Iris pigment epithelial cell (primary cell): ENCODE measurements around the gene TIGD4.
"Not testable (repeated sequence)": the region's sequence is repeated elsewhere in the genome, so short reads cannot be mapped to it uniquely, and the experiment has no call there.

ENCODE experiments used
- DNase-seq: peaks from one replicate; pipeline ENCODE4 v3.0.0-alpha.2; 2011; ENCODE audit warnings: low read depth

TIGD4 gene

DNA sequence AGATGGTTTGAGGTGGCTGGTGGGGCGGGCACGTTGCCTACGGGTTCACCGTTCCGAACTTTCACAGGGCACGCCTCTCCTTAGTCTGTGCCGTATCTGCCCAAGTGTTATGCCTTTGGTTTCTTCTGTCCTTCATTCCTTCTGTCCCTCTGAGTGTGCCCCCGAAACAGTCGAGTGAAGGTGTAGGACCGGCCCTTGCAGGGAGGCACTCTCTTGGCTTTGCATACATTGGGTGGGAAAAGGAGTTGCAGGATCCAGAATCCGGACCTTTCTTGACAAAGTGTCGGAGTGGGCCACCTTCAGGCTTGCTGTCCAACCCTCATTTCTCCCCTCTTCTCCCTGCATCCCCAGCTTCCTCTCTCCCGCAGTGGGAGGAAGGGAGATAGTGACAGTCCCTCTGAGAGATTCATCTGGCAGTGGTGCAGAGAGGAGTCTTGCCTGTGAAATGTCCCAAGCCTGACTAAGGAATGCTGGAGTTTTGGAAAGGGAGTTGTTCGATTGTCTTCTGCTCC is 793 bp upstream of the TIGD4 start:
- DNase-seq = peak; percentile 20

DNA sequence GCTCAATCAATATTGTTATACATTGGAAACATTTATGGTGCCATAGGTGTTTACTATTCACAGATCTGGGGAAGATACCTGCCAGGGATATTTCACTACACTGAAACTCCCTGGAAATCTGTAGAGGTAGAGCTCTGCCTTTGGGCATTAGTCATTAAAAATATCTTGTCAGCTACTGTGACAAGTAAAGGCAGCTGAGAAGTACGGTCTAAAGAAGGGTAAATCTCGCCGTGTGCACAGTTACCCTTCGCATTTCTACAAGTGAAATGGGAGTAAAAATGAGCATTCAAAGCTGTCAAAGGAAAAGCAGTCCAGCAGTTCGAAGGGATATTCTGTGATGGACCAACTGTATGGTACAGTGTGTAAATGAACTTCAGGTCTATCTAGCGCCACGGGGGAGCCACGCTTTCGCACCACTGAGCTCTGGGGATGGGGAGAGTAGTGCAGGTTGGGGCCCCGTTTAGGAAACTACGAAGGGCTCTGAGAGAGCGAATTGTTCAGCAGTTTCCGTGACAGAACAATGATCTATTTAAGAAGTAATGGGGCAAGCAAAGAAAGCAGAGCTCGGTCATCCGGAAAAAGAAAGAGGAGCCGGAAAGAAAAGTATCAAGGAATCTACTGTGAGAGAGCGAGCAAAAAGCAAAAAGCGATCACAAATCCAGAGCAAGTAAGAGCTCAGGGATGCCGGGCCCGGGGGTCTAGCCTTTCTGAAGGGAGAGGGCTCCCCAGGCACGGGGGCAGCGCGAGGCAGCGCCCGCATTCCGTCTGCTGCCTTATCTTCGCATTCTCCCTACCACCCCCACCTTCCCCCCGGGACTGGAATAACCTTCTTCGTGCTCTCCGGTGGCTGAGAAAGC is 646 bp downstream of the TIGD4 start:
- peak; percentile 15 for DNase-seq

DNA sequence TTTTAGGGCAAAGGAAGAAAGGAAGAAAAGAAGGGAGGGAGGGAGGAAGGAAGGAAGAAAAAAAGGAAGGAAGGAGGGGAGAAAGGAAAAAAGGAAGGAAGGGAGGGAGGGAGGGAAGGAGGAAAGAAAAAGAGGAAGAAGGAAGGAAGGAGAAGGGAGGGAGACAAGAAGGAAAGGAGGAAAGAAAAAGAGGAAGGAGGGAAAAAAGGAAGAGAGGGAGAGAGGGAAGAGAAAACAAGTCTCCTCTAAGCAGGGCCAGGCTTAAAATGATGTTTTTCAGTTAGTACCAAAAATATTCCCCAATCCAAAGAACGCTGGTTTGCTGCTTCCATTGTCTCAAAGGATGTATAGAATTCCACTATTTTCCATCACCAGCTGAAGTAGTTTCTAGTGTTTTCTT is 2.0 kb downstream of the TIGD4 start:
- DNase-seq = no peak

DNA sequence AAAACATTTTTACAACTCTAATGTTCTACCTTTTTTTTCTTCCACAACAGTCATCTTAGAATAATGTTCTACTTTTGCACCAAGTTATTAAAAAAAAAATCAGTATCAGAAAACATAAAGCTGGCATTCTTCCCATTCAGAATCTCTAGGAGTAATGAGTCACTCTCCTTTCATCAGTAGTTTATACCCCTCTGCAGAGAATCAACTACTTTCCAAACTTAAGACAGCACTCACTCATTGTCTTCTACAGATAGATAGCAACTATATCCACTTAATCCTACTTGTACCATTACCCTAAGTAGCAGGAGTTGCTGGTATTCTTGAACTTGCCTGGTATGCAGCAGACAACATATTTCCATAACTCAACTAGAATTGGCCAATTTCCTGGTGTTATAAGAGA is 3.2 kb downstream of the TIGD4 start:
- DNase-seq = peak; percentile 51

DNA sequence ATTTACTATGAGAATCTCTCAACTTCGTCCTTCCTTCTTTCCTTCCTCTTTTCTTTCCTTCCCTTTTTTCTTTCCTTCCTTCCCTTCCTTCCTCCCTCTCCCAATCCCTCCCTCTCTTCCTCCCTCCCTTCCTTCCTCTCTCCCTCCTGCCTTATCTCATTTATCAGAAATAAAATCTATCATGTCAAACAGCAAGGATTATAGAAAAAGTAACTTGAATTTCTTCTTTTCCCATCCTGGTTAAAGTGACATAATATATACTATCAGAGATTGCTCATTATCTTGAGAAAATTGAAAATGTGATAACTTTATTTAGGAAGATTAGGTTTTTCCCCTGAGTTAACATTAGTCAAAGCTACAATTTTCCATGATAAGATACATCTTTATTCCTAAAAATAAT is 5.6 kb downstream of the TIGD4 start:
- no peak for DNase-seq

DNA sequence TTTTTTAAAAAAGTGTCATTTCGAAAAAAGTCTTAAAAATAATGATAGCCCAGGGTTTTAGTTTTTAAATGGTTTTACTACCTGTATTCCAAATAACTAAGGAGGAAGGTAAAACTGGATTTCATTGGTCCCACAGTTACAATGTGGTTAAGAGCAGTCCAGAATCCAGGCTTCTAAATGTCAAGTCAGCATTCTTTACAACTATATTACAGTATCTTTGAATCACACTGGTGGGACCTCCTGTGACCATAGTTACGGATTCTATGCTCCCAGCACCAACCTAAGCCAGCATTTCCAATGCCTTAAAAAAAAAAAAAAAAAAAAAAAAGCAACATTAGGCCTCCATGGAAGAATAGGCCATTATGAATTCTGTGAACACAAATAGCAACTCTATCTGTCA is 6.2 kb downstream of the TIGD4 start:
- DNase-seq = no peak

DNA sequence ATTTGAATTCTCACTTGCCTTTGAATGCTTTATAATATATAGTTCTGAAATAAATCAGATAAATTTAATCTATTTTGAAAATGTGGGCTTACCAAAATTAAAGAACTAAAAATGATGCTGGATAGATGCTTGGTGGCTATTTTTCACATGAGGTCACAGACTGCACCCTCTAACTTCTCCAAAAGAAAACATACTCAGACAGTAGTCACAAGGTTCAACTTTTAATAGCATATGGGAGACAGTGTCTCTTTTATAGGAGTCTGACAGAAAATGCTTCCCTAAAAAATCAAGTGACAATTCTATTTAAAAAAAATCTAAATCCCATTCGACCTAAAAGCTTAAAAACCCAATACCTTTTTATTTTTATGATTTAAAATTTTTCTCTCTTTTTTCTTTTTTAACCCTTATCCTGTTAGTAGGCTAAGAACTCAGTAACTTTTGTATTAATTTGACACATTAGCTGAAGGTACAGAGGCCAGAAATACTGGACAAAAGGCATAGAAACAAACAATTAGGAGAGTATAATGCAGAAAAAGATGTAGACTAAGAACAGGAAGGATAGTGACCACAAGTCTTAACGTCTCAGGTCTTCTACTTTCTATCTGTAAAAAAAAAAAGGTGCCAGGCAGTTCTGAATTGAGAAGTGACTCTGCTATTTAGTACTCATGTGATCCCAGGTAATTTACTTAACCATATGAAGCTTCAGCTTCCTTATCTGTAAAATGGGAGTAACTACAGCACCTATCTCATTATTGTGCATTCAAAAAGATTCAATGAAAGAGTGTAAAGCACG is 7.6 kb downstream of the TIGD4 start:
- no peak for DNase-seq

DNA sequence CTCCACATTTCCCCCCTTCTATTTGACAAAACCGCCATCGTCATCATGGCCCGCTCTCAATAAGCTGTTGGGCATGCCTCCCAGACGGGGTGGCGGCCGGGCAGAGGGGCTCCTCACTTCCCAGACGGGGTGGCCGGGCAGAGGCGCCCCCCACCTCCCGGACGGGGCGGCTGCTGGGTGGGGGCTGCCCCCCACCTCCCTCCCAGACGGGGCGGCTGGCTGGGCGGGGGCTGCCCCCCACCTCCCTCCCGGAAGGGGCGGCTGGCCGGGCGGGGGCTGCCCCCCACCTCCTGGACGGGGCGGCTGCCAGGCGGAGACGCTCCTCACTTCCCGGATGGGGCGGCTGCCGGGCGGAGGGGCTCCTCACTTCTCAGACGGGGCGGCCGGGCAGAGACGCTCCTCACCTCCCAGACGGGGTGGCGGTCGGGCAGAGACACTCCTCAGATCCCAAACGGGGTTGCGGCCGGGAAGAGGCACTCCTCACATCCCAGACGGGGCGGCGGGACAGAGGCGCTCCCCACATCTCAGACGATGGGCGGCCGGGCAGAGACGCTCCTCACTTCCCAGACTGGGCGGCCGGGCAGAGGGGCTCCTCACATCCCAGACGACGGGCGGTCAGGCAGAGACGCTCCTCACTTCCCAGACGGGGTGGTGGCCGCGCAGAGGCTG is 14.3 kb downstream of the TIGD4 start:
- not testable (repeated sequence) for DNase-seq

DNA sequence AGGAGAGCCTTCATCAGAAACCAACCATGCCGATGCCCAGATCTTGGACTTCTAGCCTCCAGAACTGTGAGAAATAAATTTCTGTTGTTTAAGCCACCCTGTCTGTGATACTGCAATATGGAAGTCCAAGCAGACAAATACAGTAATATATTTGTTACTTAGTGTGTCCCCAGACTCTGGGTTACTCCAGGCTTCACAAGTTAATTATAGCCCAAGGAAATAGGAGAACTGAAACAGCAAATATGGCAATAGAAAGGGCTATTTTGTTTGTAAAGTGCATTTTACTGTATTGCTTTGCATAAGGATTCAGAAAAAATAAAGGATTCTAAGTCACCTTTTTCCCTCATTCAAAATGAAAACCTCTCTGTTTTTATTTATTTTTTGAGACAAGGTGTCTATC is 15.7 kb downstream of the TIGD4 start:
- DNase-seq = no peak

DNA sequence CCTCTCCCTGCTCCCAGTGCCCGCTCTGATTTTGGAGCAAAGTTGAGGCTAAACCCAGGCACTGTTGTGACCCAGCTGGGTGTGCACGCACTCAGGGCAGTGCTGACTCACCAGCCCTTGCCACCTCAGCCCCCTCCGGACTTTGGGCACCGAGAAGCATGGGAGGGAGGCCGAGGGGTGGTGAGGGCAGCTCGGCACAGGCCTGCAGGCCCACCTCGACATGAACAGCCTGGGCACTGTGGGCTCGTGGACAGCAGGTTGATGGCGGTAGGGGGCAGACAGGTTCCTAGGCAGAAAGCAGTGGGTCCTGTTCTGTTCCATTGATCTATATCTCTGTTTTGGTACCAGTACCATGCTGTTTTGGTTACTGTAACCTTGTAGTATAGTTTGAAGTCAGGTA is 30.9 kb downstream of the TIGD4 start:
- no peak for DNase-seq

DNA sequence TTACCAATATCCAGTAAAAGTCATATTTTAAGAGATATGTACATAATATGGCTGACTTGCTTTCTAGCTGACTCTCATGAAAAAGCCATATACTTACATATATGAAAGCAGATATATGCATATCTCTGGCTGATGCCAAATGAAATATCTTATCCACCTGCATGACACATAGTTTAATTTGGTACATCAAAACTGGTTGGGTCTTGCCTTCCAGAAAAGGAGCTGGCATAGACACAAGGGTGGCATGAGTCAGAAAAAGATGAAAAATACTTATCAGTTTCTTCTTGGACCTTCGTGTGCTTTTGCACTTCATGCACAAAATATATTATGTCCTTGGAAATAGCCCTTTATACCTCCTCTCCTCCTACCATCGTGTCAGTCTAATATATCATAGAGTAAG is 32.1 kb downstream of the TIGD4 start:
- no peak for DNase-seq

DNA sequence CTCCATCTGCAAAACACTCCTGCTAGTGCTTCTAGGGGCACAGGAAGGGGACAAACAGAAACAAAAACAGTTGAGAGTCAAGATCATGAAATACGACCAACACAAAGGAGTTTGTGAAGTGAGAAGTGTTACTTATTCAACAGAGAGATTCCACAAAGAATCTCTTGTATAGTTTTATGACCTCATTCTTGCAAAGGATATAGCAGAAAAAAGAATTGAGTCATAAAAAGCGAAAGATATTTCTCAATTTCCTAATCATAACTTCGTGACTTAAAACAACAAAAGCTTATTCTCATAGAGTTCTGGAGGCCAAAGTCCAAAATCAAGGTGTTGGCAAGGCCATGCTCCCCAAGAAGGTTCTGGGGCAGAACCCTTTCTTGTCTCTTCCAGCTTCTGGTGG is 40.7 kb downstream of the TIGD4 start:
- peak; percentile 30 for DNase-seq

DNA sequence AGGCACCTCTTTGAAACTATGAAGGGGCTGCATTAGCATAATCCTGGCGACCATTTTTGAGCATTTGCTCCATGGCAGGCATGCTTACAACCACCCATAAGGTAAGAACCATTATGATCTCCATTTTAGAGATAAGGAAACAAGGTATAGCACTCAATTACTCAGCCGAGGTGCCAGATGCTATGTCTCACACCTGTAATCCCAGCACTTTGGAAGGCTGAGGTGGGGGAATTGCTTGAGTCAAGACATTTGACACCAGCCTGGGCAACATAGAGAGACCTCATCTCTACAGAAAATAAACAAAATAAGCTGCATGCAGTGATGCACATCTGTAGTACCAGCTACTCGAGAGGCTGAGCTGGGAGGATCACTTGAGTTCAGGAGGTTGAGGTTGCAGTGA is 43.6 kb downstream of the TIGD4 start:
- DNase-seq = no peak

DNA sequence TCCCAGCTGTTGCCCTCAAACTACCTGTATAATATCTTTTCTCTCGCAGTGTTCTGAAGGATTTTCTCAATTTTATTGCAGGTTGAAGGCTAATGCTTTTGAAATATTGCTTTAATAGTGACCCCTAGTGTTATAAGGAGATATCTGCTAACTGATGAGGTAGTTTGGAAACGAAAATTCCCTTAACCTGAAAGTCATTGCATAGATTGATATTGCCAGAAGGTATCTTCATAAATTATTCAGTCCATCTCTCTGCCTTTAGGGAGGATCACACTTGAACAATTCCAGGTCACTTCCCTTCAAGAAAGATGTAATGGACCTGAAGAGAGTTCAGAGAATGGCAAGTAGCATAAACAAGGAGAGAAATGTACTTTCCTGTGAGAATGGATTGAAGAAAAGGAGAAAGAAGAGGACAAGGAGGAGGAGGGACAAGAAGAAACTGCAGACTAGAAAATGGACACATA is 44.1 kb downstream of the TIGD4 start:
- peak; percentile 27 for DNase-seq

DNA sequence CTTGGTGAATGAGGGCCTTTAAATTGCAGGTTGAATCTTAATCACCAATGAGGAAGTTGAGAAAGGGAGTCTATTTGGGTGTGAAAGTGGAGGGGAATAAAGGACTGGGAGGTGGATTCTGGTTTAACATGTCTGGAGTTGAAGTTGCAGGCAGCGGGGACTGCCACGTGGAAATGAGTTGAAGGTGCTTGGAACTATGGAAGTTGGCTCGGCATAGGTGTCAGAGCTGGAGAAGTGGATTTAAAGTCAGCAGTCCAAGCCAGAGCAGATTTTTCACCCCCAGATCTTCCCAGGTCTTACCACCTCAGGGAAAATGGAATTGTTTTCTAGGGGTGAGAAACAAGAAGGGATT is 44.9 kb downstream of the TIGD4 start:
- no peak for DNase-seq

DNA sequence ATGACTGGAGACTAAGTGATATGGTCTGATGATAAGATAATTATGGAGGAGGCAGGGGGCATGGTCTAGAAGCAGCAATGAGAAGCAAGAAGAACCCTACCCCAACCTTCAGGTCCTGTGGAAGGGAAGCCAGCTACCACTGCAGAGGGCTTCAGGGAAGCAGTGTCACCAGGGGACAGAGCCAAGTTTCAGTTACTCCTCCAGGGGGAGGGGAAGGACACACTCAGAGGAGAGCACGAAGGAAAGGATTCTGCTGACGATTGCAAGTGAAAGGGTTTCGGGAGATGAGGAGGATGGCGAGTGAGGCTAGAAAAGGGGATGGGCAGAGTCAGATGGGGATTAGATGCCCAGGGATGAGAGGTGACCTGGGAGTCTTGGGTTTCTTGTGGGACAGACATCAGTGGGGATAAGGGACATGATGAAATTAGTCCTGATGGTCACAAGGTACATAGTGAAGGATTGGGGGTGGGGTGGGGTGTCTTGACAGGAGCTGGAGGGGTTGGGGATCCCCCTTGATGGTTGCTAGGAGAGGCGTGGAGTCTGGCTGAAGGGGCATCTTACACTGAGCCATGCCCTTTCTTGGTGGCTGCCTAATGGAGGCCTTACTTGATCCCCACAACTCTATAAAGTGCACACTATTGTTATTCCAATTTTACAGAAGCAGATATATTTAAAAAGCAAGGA is 45.4 kb downstream of the TIGD4 start:
- no peak for DNase-seq

DNA sequence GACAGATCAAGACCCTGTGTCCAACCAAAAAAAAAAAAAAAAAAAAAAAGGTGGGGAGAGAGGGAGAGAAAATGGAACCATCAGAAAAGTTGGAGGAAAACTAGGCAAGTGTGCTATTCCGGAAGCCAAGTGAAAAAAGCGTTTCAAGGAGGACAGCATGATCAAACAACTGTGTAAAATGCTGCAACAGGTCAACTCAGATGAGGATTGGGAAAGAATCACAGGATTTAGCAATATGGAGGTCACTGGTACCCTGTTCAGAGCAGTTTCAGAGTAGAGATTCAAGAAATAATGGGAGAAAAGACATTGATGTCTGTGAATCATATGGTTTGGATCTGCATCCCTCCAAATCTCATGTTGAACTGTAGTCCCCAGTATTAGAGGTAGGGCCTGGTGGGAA is 47.5 kb downstream of the TIGD4 start:
- DNase-seq = no peak

DNA sequence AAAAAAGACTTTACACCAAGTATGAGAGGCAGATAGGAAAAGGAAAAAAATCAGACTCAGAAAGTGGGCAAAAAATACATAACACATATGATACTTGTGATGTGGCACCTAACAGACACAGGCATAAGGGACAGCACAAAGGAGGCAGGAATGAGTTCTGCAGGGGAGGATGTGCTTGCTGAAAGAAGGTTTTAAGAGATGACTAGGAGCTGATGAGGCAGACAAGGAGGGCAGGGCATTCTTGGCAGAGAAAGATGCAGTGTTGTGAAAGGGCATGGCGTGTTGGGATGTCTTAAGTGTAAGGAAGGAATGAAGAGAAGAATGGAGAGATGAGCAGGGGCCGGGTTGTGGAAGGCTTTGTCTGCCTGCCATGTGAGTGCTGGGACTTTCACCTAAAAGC is 50.1 kb downstream of the TIGD4 start:
- peak; percentile 67 for DNase-seq

DNA sequence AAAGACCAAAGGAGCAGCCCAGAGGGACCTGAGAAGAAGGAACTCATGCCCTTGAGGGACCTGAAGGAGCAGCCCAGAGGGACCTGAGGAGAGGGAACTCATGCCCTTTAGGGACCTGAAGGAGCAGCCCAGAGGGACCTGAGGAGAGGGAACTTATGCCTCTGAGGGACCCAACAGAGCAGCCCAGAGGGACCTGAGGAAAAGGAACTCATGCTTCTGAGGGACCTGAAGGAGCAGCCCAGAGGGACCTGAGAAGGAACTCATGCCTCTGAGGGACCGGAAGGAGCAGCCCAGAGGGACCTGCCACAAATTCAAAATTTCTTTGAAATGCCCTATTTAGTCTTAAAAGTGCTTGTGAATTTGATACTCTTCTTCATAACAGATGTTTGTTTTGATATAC is 51.2 kb downstream of the TIGD4 start:
- DNase-seq = no peak

DNA sequence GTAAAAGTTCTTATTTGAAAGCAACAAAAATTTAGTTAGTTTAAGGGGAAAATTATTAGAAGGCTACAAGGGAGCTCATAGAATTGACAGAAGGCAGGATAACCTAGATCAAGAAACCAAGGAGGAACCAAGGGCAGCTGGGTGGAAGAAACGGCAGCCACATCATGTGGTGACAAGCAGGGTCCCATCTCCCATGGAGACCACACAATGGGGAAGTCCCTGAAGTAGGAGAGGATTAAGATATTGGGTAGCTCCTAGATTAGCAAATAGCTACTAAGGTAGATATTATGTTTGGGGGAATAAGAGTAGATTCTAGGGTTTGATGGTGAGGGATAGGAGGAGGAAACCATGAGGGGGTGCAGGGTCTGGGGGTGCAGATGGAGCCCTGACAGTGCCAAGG is 51.7 kb downstream of the TIGD4 start:
- no peak for DNase-seq

DNA sequence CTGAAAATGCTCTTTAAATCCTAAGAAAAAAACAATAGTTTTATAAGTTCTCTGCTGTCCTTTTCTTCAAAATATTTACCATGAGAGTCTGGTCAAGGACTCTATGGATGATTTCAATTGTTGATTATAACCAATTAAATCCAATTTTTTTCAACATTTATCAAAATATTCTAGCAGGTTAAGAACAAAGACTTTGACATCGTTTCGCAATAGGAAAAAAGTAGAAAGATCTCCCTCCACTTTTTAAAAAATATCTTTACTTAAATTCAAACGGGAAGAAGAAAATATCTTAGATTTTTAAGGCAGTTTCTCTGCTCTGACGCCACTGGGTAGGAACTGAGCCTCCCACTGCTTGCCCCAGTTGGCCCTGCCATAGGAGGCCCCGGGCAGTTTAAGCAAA is 55.0 kb downstream of the TIGD4 start:
- DNase-seq = no peak

DNA sequence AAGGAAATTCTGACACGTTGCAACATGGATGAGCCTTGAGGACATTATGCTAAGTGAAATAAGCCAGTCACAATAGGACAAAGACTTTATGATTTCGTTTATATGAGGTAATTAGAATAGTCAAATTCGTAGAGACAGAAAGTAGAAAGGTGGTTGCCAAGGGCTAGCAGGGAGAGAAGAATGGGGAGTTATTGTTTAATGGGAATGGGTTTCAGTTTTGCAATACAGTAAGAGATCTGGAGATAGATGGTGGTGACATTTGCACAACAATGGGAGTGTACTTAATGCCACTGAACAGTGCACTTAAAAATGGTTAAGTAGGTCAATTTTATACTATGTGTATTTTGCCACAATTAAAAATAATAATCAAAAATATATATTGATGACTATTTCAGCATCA is 56.3 kb downstream of the TIGD4 start:
- DNase-seq = no peak
